GM12878 (cell line): Measurements from ENCODE around the gene R3HDM2. TPM values are rescaled to one million over a fixed set of nuclear protein-coding genes. Genes with fewer than 3 reads are reported as not detected.

Source experiments
- ATAC-seq: fragments of 200-7000 bp; cut with Tn5 transposase; 3 replicates; pipeline ENCODE4 v1.9.1; 2020; ENCODE audit warnings: mild to moderate bottlenecking, moderate library complexity
- BruUV-seq: library from RNA; stranded (reverse); fragments of 400-500 nt; replicated peaks from 2 replicates; lab custom pipeline; 2021; lab: Mats Ljungman, UMichigan
- CTCF ChIA-PET: fragments of 300-600 bp; sonication (Branson Sonifier 250); formaldehyde crosslinking; extraction: SDS; loops from one replicate; lab custom pipeline; 2021; ENCODE audit warnings: inconsistent platforms; lab: Yijun Ruan, JAX
- POLR2A ChIA-PET: fragments of 350-600 bp; formaldehyde crosslinking; extraction: SDS; loops from one replicate; lab custom pipeline; 2021; ENCODE audit warnings: inconsistent platforms; lab: Charles Lee
- RAD21 ChIA-PET: fragments of 300-600 bp; sonication (Branson Sonifier 250); formaldehyde crosslinking; loops from one replicate; lab custom pipeline; 2023; ENCODE audit warnings: antibody characterized with exemption; ENCODE audit not compliant: unreplicated experiment; lab: Charles Lee
- SMC1A ChIA-PET: fragments of 300-600 bp; sonication (Branson Sonifier 250); formaldehyde crosslinking; loops from one replicate; lab custom pipeline; 2023; ENCODE audit not compliant: unreplicated experiment, uncharacterized antibody; lab: Charles Lee
- DNase-seq: peaks from one replicate; pipeline ENCODE4 v3.0.0-alpha.2; 2011; ENCODE audit warnings: low read depth, low spot score
- FAIRE-seq: peaks from 3 replicates; lab custom pipeline; 2011; peaks lifted over from hg19 to GRCh38; lab: Jason Lieb, UNC
- H2AFZ ChIP-seq: 2 replicates; pipeline ENCODE4 v1.6.0; 2011; ENCODE audit warnings: low read depth, low read length, control low read depth; ENCODE audit not compliant: control insufficient read depth
- H3K27ac ChIP-seq: 2 replicates; pipeline ENCODE4 v1.5.1; 2011; ENCODE audit warnings: control low read depth; ENCODE audit not compliant: control insufficient read depth, insufficient read depth
- H3K27me3 ChIP-seq, 2 experiments: replicated peaks in 1 of 2; 2 replicates each; pipeline versions ENCODE4 v1.6.0 to v1.6.1; 2011; ENCODE audit warnings: low read length in 1 of 2; ENCODE audit not compliant: control insufficient read depth in 2 of 2, insufficient read depth in 2 of 2
- H3K36me3 ChIP-seq, 2 experiments: 2 replicates each; pipeline ENCODE4 v1.5.1; 2011; ENCODE audit warnings: low read length in 1 of 2; ENCODE audit not compliant: control insufficient read depth in 2 of 2, insufficient read depth in 2 of 2
- H3K4me1 ChIP-seq: 2 replicates; pipeline ENCODE4 v1.6.1; 2011; ENCODE audit warnings: mild to moderate bottlenecking, low read length, moderate library complexity, mixed read lengths; ENCODE audit not compliant: control insufficient read depth, insufficient read depth
- H3K4me2 ChIP-seq: 2 replicates; pipeline ENCODE4 v1.6.0; 2011; ENCODE audit warnings: control low read depth; ENCODE audit not compliant: control insufficient read depth, insufficient read depth
- H3K4me3 ChIP-seq: fragments of 200-600 bp; sonication (generic); 2 replicates; pipeline ENCODE4 v1.5.1; 2016
- H3K79me2 ChIP-seq: 2 replicates; pipeline ENCODE4 v1.6.0; 2011; ENCODE audit warnings: low read length; ENCODE audit not compliant: control insufficient read depth, insufficient read depth
- H3K9ac ChIP-seq: 2 replicates; pipeline ENCODE4 v1.8.0; 2011; ENCODE audit warnings: low read length, control low read depth, mixed read lengths; ENCODE audit not compliant: control insufficient read depth, insufficient read depth
- H3K9me3 ChIP-seq: replicated peaks from 3 replicates; pipeline ENCODE4 v1.5.1; 2011; ENCODE audit warnings: mild to moderate bottlenecking, low read length; ENCODE audit not compliant: control insufficient read depth, insufficient read depth
- H4K20me1 ChIP-seq: 2 replicates; pipeline ENCODE4 v1.6.0; 2011; ENCODE audit not compliant: control insufficient read depth, insufficient read depth
- CBX3 ChIP-seq: fragments of 200-600 bp; sonication (generic); IDR thresholded peaks from 2 replicates; pipeline ENCODE4 v1.6.1; 2016; ENCODE audit warnings: low read depth, borderline replicate concordance
- CREB1 ChIP-seq: IDR thresholded peaks from 2 replicates; pipeline ENCODE4 v1.6.1; 2012; ENCODE audit warnings: low read depth, mild to moderate bottlenecking, inconsistent platforms
- DPF2 ChIP-seq: fragments of 450-650 bp; IDR thresholded peaks from 2 replicates; pipeline ENCODE4 v1.6.1; 2017; ENCODE audit warnings: mild to moderate bottlenecking
- FOS ChIP-seq: IDR thresholded peaks from 3 replicates; pipeline ENCODE4 v1.6.1; 2011; ENCODE audit warnings: borderline replicate concordance; ENCODE audit not compliant: insufficient read length; ENCODE audit errors: extremely low read depth
- IKZF2 ChIP-seq, 2 experiments: fragments of 450-650 bp; IDR thresholded peaks; 2 replicates each; pipeline ENCODE4 v1.6.1; 2017; ENCODE audit warnings: mild to moderate bottlenecking in 2 of 2, moderate library complexity in 2 of 2
- JUND ChIP-seq: IDR thresholded peaks from 2 replicates; pipeline ENCODE4 v1.6.1; 2012; ENCODE audit warnings: low read depth, mild to moderate bottlenecking, low read length, improper control_type of control experiment, moderate library complexity
- KAT2A ChIP-seq: conservative IDR thresholded peaks from 2 replicates; pipeline ENCODE4 v1.6.1; 2011; ENCODE audit warnings: low read depth, low read length; ENCODE audit not compliant: control insufficient read depth
- MEF2B ChIP-seq: fragments of 450-650 bp; IDR thresholded peaks from 2 replicates; pipeline ENCODE4 v1.6.1; 2018; ENCODE audit warnings: mild to moderate bottlenecking, moderate library complexity; ENCODE audit not compliant: partially characterized antibody, poor library complexity, severe bottlenecking
- NBN ChIP-seq: fragments of 450-650 bp; IDR thresholded peaks from 2 replicates; pipeline ENCODE4 v1.6.1; 2016
- NFIC ChIP-seq: IDR thresholded peaks from 2 replicates; pipeline ENCODE4 v1.6.1; 2012; ENCODE audit warnings: low read depth, mild to moderate bottlenecking, inconsistent platforms, low read length, moderate library complexity
- NFYA ChIP-seq: IDR thresholded peaks from 2 replicates; pipeline ENCODE4 v1.6.1; 2011; ENCODE audit warnings: low read depth, mild to moderate bottlenecking, low read length, improper control_type of control experiment, borderline replicate concordance
- PAX5 ChIP-seq: IDR thresholded peaks from 2 replicates; pipeline ENCODE4 v1.6.1; 2011; ENCODE audit warnings: low read depth, low read length, borderline replicate concordance
- PRDM15 ChIP-seq: fragments of 450-650 bp; formaldehyde crosslinking; IDR thresholded peaks from 2 replicates; pipeline ENCODE4 v1.4.0; 2020; ENCODE audit warnings: mild to moderate bottlenecking, moderate library complexity
- RCOR1 ChIP-seq: conservative IDR thresholded peaks from 2 replicates; pipeline ENCODE4 v1.6.1; 2012; ENCODE audit warnings: low read depth, low read length, improper control_type of control experiment
- SMC3 ChIP-seq: IDR thresholded peaks from 2 replicates; pipeline ENCODE4 v1.6.1; 2011; ENCODE audit warnings: low read length, improper control_type of control experiment, borderline replicate concordance
- SUPT20H ChIP-seq: IDR thresholded peaks from 2 replicates; pipeline ENCODE4 v1.6.1; 2011; ENCODE audit warnings: low read depth, mild to moderate bottlenecking, low read length, moderate library complexity, borderline replicate concordance; ENCODE audit not compliant: control insufficient read depth
- ZBTB33 ChIP-seq: fragments of 450-650 bp; IDR thresholded peaks from 2 replicates; pipeline ENCODE4 v1.6.1; 2017; ENCODE audit warnings: mild to moderate bottlenecking
- WGBS: methylation state at CpG from one replicate; pipeline ENCODE4 v1.1.6; 2016; ENCODE audit warnings: low lambda C conversion rate; ENCODE audit not compliant: insufficient replicate concordance, insufficient coverage; ENCODE audit errors: missing lambda C conversion rate; 5-methylcytosine and 5-hydroxymethylcytosine counted together
- in situ Hi-C: fragments of 300-500 bp; cut with MboI; formaldehyde crosslinking; loops from 9 replicates; pipeline ENCODE4 v1.14.3; 2018; ENCODE audit warnings: mixed read lengths
- intact Hi-C: fragments of 100-400 bp; cut with micrococcal nuclease; formaldehyde crosslinking; loops from one replicate; pipeline ENCODE4 v1.14.2; 2022; ENCODE audit not compliant: unreplicated experiment
- polyA plus RNA-seq, 11 experiments: library from polyadenylated mRNA; depleted of rRNA in 4 of 11; unstranded in 6 of 11; stranded (reverse) in 5 of 11; fragments of >200 nt; fragmentation: Nextera tagmentation in 4 of 11; fragmentation: Illumina TruSeq in 1 of 11; extraction: Ambion mirVana in 4 of 11; extraction: Trizol in 1 of 11; gene quantifications; 1 replicate in 1 of 11; 2 replicates in 10 of 11; pipeline versions ENCODE4 v1.2.1 to v1.2.3, GENCODE V29; 2011 to 2016; ENCODE audit warnings: inconsistent platforms in 2 of 11, missing spikeins in 2 of 11, low read depth in 1 of 11
- total RNA-seq, 4 experiments: library from RNA; depleted of rRNA in 3 of 4; stranded (reverse); fragments of >200 nt in 3 of 4; fragmentation: Illumina TruSeq in 1 of 4; extraction: Trizol in 1 of 4; gene quantifications; 2 replicates each; pipeline versions ENCODE4 v1.2.1 to v1.2.3, GENCODE V29; 2013 to 2021
- TF ChIP-seq, protein P1 (sequence below): IDR thresholded peaks from 2 replicates; pipeline ENCODE4 v1.6.1; 2011; ENCODE audit warnings: low read depth, mild to moderate bottlenecking, low read length, moderate library complexity, borderline replicate concordance; ENCODE audit errors: extremely low read depth

R3HDM2 gene
- total and polyA plus RNA-seq, 10 of the 15 experiments (the other 5 are each of a cell fraction or from before 2014, with no cell fraction given): 4.6 to 26.1 (median 11.2) TPM

- Histone ChIP-seq H3K27ac (no peak overlapping the region), H2AFZ (no peak overlapping the region), H3K4me2 (no peak overlapping the region), H3K36me3 (no peaks in the 10 kb centered on the region), H3K79me2 (no peaks in the 10 kb centered on the region), H3K4me1 (no peaks in the 10 kb centered on the region), H3K9me3 (no peaks in the 10 kb centered on the region), H3K27me3 (no peaks in the 10 kb centered on the region), H4K20me1 (no peaks in the 10 kb centered on the region), H3K9ac (no peak overlapping the region), H3K4me3 (no peak overlapping the region)
- ChIA-PET RAD21 (interaction anchor here (1.2 to 1.9 kb wide), 2 partner anchors 11 to 133 kb away, joined by 3 to 4 read pairs; no protein-coding TSS in a partner anchor), CTCF (interaction anchor here (0.7 to 4.5 kb wide), 7 partner anchors 12 to 251 kb away, joined by 3 to 19 read pairs (median 3); no protein-coding TSS in a partner anchor), SMC1A (interaction anchor here (0.6 to 0.7 kb wide), 2 partner anchors 21 to 25 kb away, joined by 3 to 4 read pairs; no protein-coding TSS in a partner anchor), POLR2A (interaction anchor here (0.6 kb wide), 1 partner anchor 90 kb away, joined by 4 read pairs; no protein-coding TSS in a partner anchor)
- no TSS peak for BruUV-seq
- in situ Hi-C loops (loop anchor here (10.0 kb wide), 1 partner anchor 135 kb away; the partner anchor contains the start of genes GLI1 and INHBE), intact Hi-C loops (no loop called here)
- ATAC-seq (no peak), DNase-seq (no peak), FAIRE-seq (no peak)
- WGBS: 96% methylated on average over 11 of the region's 11 CpGs
- TF ChIP-seq FOS (no peak), PRDM15 (CRISPR knock-in tag) (no peak), IKZF2 (IDR thresholded peaks at IDR 0.05) (no peak), ZBTB33 (no peak), PAX5 (no peak), NBN (no peak), SUPT20H (no peak), CREB1 (no peak), NFYA (no peak), SMC3 (no peak), DPF2 (no peak), RCOR1 (no peak), JUND (no peak), NFIC (no peak), KAT2A (no peak), MEF2B (no peak), CBX3 (no peak)
- TF ChIP-seq, protein P1, sequence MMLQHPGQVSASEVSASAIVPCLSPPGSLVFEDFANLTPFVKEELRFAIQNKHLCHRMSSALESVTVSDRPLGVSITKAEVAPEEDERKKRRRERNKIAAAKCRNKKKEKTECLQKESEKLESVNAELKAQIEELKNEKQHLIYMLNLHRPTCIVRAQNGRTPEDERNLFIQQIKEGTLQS: no peak
Measured at GRCh38 chr12:57319678-57320469, 111.0 kb downstream of the R3HDM2 start.
